ENCODE results near the gene ADAM12. TPM values are rescaled to one million over a fixed set of nuclear protein-coding genes. Genes with fewer than 3 reads are reported as not detected.

Gene ADAM12
- total and polyA plus RNA-seq, 2 experiments from 2014 or later, result 0.13 to 0.87 TPM

- Histone ChIP-seq H3K9me2 (ENCODE audit: insufficient read depth) (no peaks in the 10 kb centered on the region), H3K27me3 (ENCODE audit: insufficient read depth) (no peaks in the 10 kb centered on the region), H3K4me3 (no peak overlapping the region), H3K27ac (ENCODE audit: low read depth) (no peak overlapping the region), H4K20me1 (replicated peaks; ENCODE audit: insufficient read depth) (no peaks in the 10 kb centered on the region), H3K4me2 (no peak overlapping the region), H3K4me1 (ENCODE audit: insufficient read depth) (no peaks in the 10 kb centered on the region), H2AFZ (no peak overlapping the region), H3K36me3 (ENCODE audit: insufficient read depth) (no peaks in the 10 kb centered on the region), H3K79me2 (replicated peaks; ENCODE audit: insufficient read depth) (no peaks in the 10 kb centered on the region), H3F3A (replicated peaks; ENCODE audit: low read depth) (no peaks in the 10 kb centered on the region)
- DNase-seq (ENCODE audit: low spot score) (no peak), ATAC-seq (no peak)
- TF ChIP-seq EZH2 (IDR thresholded peaks at IDR 0.05; ENCODE audit: low read depth, unreplicated experiment), result no peak
- no peak for TF ChIP-seq CTCF (conservative IDR thresholded peaks at IDR 0.05; ENCODE audit: low read depth in 2 of 2)
- no peak for TF ChIP-seq NANOG (IDR thresholded peaks at IDR 0.05; ENCODE audit: borderline replicate concordance)
- no peak for TF ChIP-seq STAT1 (IDR thresholded peaks at IDR 0.05; ENCODE audit: unreplicated experiment)
- TF ChIP-seq CREB1 (CRISPR knock-in tag; IDR thresholded peaks at IDR 0.05; ENCODE audit: low read depth), result no peak
- no peak for TF ChIP-seq REST (IDR thresholded peaks at IDR 0.05; ENCODE audit: unreplicated experiment)
- TF ChIP-seq ZNF331 (CRISPR knock-in tag; IDR thresholded peaks at IDR 0.05; ENCODE audit: low read depth), result no peak
- no peak for TF ChIP-seq EZH2phosphoT487 (IDR thresholded peaks at IDR 0.05; ENCODE audit: unreplicated experiment)
- Mint-ChIP-seq H3K27me3 (ENCODE audit: insufficient read depth, low read depth, poor library complexity) (no peaks in the 10 kb centered on the region), H3K4me3 (no peak overlapping the region), H3K4me1 (no peaks in the 10 kb centered on the region), H3K36me3 (ENCODE audit: low read depth) (no peaks in the 10 kb centered on the region; the same call in 2 of the 3 replicates), H3K9me3 (peaks cover under 1% of the 10 kb centered on the region; the same call in 2 of the 3 replicates), H3K27ac (no peak overlapping the region)
Measured at GRCh38 chr10:125964558-125964957, 423.7 kb downstream of the ADAM12 start.

Small RNA genes lying within 50 kb of the gene (small RNA-seq; reads per million reads assigned to genes)
- gene RNA5SP328 (ENCODE audit: low replicate concordance), result not detected
